Measurements from ENCODE around the gene CHL1.

Gene CHL1

GRCh38 chr3:200758-201325 is 4.3 kb downstream of the CHL1 start:
- Mint-ChIP-seq H3K9me3 (peaks cover 5% of the 10 kb centered on the region), H3K36me3 (ENCODE audit: low read depth) (peaks cover 3% of the 10 kb centered on the region), H3K4me1 (ENCODE audit: low read depth) (peaks cover 2% of the 10 kb centered on the region), H3K27ac (no peak overlapping the region), H3K4me3 (no peak overlapping the region), H3K27me3 (ENCODE audit: low read depth) (peaks cover 17% of the 10 kb centered on the region)

GRCh38 chr3:204102-204501 is 7.5 kb downstream of the CHL1 start:
- no peak overlapping the region for H3K27ac Mint-ChIP-seq
- peaks cover 1% of the 10 kb centered on the region for H3K27me3 Mint-ChIP-seq (ENCODE audit: low read depth)
- no peaks in the 10 kb centered on the region for H3K4me1 Mint-ChIP-seq (ENCODE audit: low read depth)
- H3K9me3 Mint-ChIP-seq, result no peaks in the 10 kb centered on the region
- H3K36me3 Mint-ChIP-seq (ENCODE audit: low read depth), result no peaks in the 10 kb centered on the region
- H3K4me3 Mint-ChIP-seq, result no peak overlapping the region

DNA sequence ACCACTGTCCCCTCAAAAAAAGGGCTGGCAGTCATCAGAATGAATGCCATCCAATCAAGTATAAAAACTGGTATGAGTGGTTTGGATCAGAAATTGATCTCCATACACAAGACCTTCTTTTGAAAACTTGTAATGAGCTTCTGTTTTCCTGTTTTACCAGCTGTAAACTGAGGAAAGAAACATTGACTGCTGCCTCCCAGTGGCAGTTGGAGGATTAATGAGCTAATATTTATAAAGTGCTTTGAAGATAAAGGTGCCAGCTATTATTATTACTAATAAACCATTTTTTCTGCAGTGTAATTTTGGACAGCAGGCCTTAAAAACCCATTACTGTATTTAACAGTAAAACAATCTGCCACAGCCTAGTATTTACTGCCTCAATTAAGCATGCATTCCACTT is 11.4 kb downstream of the CHL1 start:
- no peak overlapping the region for H3K4me3 Mint-ChIP-seq
- no peaks in the 10 kb centered on the region for H3K4me1 Mint-ChIP-seq (ENCODE audit: low read depth)
- H3K9me3 Mint-ChIP-seq, result no peaks in the 10 kb centered on the region
- no peaks in the 10 kb centered on the region for H3K36me3 Mint-ChIP-seq (ENCODE audit: low read depth)
- H3K27ac Mint-ChIP-seq, result no peak overlapping the region
- no peaks in the 10 kb centered on the region for H3K27me3 Mint-ChIP-seq (ENCODE audit: low read depth)

GRCh38 chr3:210669-211068 is 14.1 kb downstream of the CHL1 start:
- no peaks in the 10 kb centered on the region for H3K9me3 Mint-ChIP-seq
- no peaks in the 10 kb centered on the region for H3K4me1 Mint-ChIP-seq (ENCODE audit: low read depth)
- no peaks in the 10 kb centered on the region for H3K36me3 Mint-ChIP-seq (ENCODE audit: low read depth)
- H3K4me3 Mint-ChIP-seq, result no peak overlapping the region
- no peak overlapping the region for H3K27ac Mint-ChIP-seq
- H3K27me3 Mint-ChIP-seq (ENCODE audit: low read depth), result no peaks in the 10 kb centered on the region

DNA sequence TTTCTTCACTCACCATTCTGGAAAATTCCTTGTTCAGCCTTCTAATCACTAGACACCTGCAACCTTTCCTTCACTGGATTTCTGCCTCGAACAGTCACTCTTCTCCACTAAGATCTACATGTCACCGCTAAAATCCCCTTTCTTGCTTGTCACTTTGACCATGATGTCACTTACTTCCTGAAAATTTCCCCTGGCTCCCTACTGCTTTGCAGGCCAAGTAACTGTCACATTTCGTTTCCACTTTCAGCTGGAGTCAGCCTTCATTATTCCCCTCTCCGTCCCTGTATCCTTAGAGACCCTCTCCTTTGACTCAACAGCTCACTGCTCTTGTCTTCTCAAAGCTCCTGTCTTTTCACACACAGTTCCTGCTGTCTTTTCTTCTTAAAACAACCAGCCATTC is 15.9 kb downstream of the CHL1 start:
- Mint-ChIP-seq H3K36me3 (ENCODE audit: low read depth) (no peaks in the 10 kb centered on the region), H3K4me1 (ENCODE audit: low read depth) (no peaks in the 10 kb centered on the region), H3K9me3 (no peaks in the 10 kb centered on the region), H3K27me3 (ENCODE audit: low read depth) (no peaks in the 10 kb centered on the region), H3K4me3 (no peak overlapping the region), H3K27ac (no peak overlapping the region)

GRCh38 chr3:217099-217813 is 20.7 kb downstream of the CHL1 start:
- Mint-ChIP-seq H3K9me3 (peaks cover 6% of the 10 kb centered on the region), H3K27ac (no peak overlapping the region), H3K36me3 (ENCODE audit: low read depth) (no peaks in the 10 kb centered on the region), H3K4me1 (ENCODE audit: low read depth) (no peaks in the 10 kb centered on the region), H3K4me3 (no peak overlapping the region), H3K27me3 (ENCODE audit: low read depth) (no peaks in the 10 kb centered on the region)

GRCh38 chr3:217948-218347 is 21.4 kb downstream of the CHL1 start:
- no peaks in the 10 kb centered on the region for H3K4me1 Mint-ChIP-seq (ENCODE audit: low read depth)
- H3K27me3 Mint-ChIP-seq (ENCODE audit: low read depth), result no peaks in the 10 kb centered on the region
- peaks cover 6% of the 10 kb centered on the region for H3K9me3 Mint-ChIP-seq
- H3K36me3 Mint-ChIP-seq (ENCODE audit: low read depth), result no peaks in the 10 kb centered on the region
- no peak overlapping the region for H3K27ac Mint-ChIP-seq
- no peak overlapping the region for H3K4me3 Mint-ChIP-seq

GRCh38 chr3:228442-229182 is 32.0 kb downstream of the CHL1 start:
- Mint-ChIP-seq H3K9me3 (peaks cover 1% of the 10 kb centered on the region), H3K4me1 (ENCODE audit: low read depth) (no peaks in the 10 kb centered on the region), H3K27ac (no peak overlapping the region), H3K36me3 (ENCODE audit: low read depth) (no peaks in the 10 kb centered on the region), H3K4me3 (no peak overlapping the region), H3K27me3 (ENCODE audit: low read depth) (no peaks in the 10 kb centered on the region)

- Mint-ChIP-seq H3K36me3 (ENCODE audit: low read depth) (no peaks in the 10 kb centered on the region), H3K27ac (no peak overlapping the region), H3K4me1 (ENCODE audit: low read depth) (no peaks in the 10 kb centered on the region), H3K9me3 (no peaks in the 10 kb centered on the region), H3K4me3 (no peak overlapping the region), H3K27me3 (ENCODE audit: low read depth) (no peaks in the 10 kb centered on the region)
Measured at GRCh38 chr3:229183-229661, 32.7 kb downstream of the CHL1 start.

DNA sequence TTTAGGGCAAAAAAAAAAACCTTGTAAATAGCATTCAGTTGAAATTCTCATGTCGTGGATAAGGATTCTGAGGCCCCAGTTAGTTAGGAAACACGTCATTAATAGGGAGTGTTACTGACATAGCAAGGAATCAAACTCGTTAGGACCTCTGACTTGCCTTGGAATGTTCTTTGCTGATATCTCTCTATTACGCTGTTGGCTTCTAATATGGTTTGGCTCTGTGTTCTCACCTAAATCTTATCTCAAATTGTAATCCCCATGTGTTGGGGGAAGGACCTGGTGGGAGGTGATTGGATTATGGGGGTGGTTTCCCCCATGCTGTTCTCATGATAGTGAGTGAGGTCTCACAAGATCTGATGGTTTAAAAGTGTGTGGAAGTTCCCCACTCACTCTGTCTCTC is 40.3 kb downstream of the CHL1 start:
- Mint-ChIP-seq H3K36me3 (ENCODE audit: low read depth) (no peaks in the 10 kb centered on the region), H3K27me3 (ENCODE audit: low read depth) (no peaks in the 10 kb centered on the region), H3K9me3 (peaks cover 6% of the 10 kb centered on the region), H3K4me1 (ENCODE audit: low read depth) (no peaks in the 10 kb centered on the region), H3K4me3 (no peak overlapping the region), H3K27ac (no peak overlapping the region)

DNA sequence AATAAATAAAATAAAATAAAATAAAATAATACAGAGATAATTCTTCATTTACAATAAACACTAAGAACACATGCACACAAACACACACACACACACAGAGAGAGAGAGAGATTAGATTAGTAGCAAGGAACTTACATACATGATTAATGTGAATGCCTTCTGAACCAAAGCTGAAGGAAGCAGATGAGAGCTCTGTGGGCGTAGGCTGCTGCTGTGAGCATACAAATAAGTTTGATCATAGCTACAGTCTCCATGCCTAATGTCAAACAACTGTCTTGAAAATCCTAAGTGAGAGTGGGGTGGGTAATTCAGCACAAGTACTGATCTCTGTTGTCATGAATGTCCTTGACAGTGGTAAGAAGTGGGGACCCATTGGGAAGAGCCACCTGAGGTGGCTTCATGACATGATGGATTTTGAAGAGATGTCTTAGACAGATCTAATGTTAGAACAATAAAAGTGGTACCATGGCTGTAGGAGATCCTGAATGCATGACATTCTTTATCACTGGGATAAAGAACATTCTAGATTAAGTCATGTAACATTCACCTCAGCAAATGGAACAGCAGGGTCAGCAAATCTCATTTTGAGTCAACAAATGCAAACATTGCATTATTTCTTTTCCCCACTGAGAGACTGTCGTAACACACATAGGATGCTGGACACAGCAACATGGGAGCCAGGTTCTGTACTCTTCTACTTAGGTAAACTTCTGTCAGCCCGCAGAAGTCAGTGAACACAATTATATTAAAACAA is 46.2 kb downstream of the CHL1 start:
- H3K36me3 Mint-ChIP-seq (ENCODE audit: low read depth), result no peaks in the 10 kb centered on the region
- H3K4me3 Mint-ChIP-seq, result no peak overlapping the region
- H3K9me3 Mint-ChIP-seq, result peaks cover 13% of the 10 kb centered on the region

GRCh38 chr3:243356-243725 is 46.8 kb downstream of the CHL1 start:
- H3K27ac Mint-ChIP-seq, result no peak overlapping the region
- H3K4me3 Mint-ChIP-seq, result no peak overlapping the region
- H3K4me1 Mint-ChIP-seq (ENCODE audit: low read depth), result no peaks in the 10 kb centered on the region
- H3K36me3 Mint-ChIP-seq (ENCODE audit: low read depth), result no peaks in the 10 kb centered on the region
- peaks cover 13% of the 10 kb centered on the region for H3K9me3 Mint-ChIP-seq
- no peaks in the 10 kb centered on the region for H3K27me3 Mint-ChIP-seq (ENCODE audit: low read depth)

More for the DNA sequence above, 46.2 kb downstream of the CHL1 start:
- Mint-ChIP-seq H3K4me1 (ENCODE audit: low read depth) (no peaks in the 10 kb centered on the region), H3K27me3 (ENCODE audit: low read depth) (no peaks in the 10 kb centered on the region), H3K27ac (no peak overlapping the region)

DNA sequence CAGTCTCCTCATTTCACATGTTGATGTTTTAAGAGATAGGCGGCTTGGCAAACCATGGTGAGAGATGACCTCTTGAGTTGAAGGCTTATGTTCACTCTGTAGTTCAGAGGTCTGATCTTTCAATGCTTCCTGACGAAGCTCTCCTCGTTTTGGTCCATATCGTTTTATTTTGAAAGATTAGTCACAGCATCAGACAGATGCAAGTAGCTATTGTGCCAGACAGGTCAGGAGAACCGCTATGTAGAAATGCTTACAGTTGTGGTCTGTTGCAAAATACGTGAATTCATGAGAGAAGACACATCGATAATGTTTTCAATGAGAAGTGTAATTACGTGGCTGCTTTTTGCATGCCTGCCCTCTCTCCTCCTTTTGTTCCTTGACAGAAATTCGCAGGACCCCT is 47.5 kb downstream of the CHL1 start:
- no peaks in the 10 kb centered on the region for H3K27me3 Mint-ChIP-seq (ENCODE audit: low read depth)
- H3K4me3 Mint-ChIP-seq, result no peak overlapping the region
- H3K36me3 Mint-ChIP-seq (ENCODE audit: low read depth), result no peaks in the 10 kb centered on the region
- no peak overlapping the region for H3K27ac Mint-ChIP-seq
- H3K4me1 Mint-ChIP-seq (ENCODE audit: low read depth), result no peaks in the 10 kb centered on the region
- H3K9me3 Mint-ChIP-seq, result peaks cover 13% of the 10 kb centered on the region

- Mint-ChIP-seq H3K9me3 (peaks cover under 1% of the 10 kb centered on the region), H3K27me3 (ENCODE audit: low read depth) (no peaks in the 10 kb centered on the region), H3K27ac (no peak overlapping the region), H3K4me3 (no peak overlapping the region), H3K36me3 (ENCODE audit: low read depth) (no peaks in the 10 kb centered on the region), H3K4me1 (ENCODE audit: low read depth) (no peaks in the 10 kb centered on the region)
Measured at GRCh38 chr3:247916-248315, 51.4 kb downstream of the CHL1 start.

Data from T-helper 1 cell treated with Interleukin-12 subunit alpha and Interleukin-12 subunit beta and Interleukin-4 antibody, amounts not matched to agents 30 μg/mL and 1 μg/mL, for 36 hours (primary cell).